Keratinocyte (primary cell): ENCODE measurements around the gene NRROS. TPM values are rescaled to one million over a fixed set of nuclear protein-coding genes. Genes with fewer than 3 reads are reported as not detected.
"Not testable (repeated sequence)": the region's sequence is repeated elsewhere in the genome, so short reads cannot be mapped to it uniquely, and the experiment has no call there.

Experiments
- DNase-seq: peaks from one replicate; pipeline ENCODE4 v3.0.0-alpha.2; 2011; ENCODE audit warnings: low read depth, missing footprints, low spot score
- FAIRE-seq: peaks from 2 replicates; lab custom pipeline; 2011; peaks lifted over from hg19 to GRCh38; lab: Jason Lieb, UNC
- H2AFZ ChIP-seq: 2 replicates; pipeline ENCODE4 v1.6.0; 2012; ENCODE audit warnings: low read length, control low read depth, inconsistent platforms; ENCODE audit not compliant: control insufficient read depth
- H3K27ac ChIP-seq: 2 replicates; pipeline ENCODE4 v1.5.1; 2011; ENCODE audit warnings: low read length; ENCODE audit not compliant: control insufficient read depth, insufficient read depth
- H3K27me3 ChIP-seq: 3 replicates; pipeline ENCODE4 v1.6.0; 2011; ENCODE audit warnings: low read length; ENCODE audit not compliant: control insufficient read depth, insufficient read depth; ENCODE audit errors: extremely low read depth
- H3K36me3 ChIP-seq, 2 experiments: 2 replicates in 1 of 2; 3 replicates in 1 of 2; pipeline ENCODE4 v1.5.1; 2011; ENCODE audit warnings: low read length in 2 of 2, mild to moderate bottlenecking in 1 of 2; ENCODE audit not compliant: control insufficient read depth in 2 of 2, insufficient read depth in 2 of 2; ENCODE audit errors: extremely low read depth in 1 of 2
- H3K4me1 ChIP-seq: 3 replicates; pipeline ENCODE4 v1.5.1; 2011; ENCODE audit warnings: low read length; ENCODE audit not compliant: control insufficient read depth, insufficient read depth; ENCODE audit errors: extremely low read depth
- H3K4me2 ChIP-seq: 3 replicates; pipeline ENCODE4 v1.6.0; 2011; ENCODE audit warnings: low read depth, low read length; ENCODE audit not compliant: control insufficient read depth, insufficient read depth; ENCODE audit errors: extremely low read depth
- H3K4me3 ChIP-seq, 3 experiments: fragments of 200-600 bp in 1 of 3; sonication (generic) in 1 of 3; 2 replicates in 2 of 3; 3 replicates in 1 of 3; pipeline ENCODE4 v1.5.1; 2011 to 2016; ENCODE audit warnings: low read length in 3 of 3, mild to moderate bottlenecking in 3 of 3, control low read depth in 2 of 3, inconsistent platforms in 1 of 3, low read depth in 1 of 3, mixed read lengths in 1 of 3, mixed run types in 1 of 3, moderate library complexity in 1 of 3; ENCODE audit not compliant: control insufficient read depth in 2 of 3, insufficient read depth in 2 of 3; ENCODE audit errors: extremely low read depth in 1 of 3
- H3K79me2 ChIP-seq: 2 replicates; pipeline ENCODE4 v1.6.0; 2012; ENCODE audit warnings: low read length; ENCODE audit not compliant: control insufficient read depth, insufficient read depth
- H3K9ac ChIP-seq: 3 replicates; pipeline ENCODE4 v1.6.0; 2011; ENCODE audit warnings: low read length; ENCODE audit not compliant: control insufficient read depth, insufficient read depth; ENCODE audit errors: extremely low read depth
- H3K9me1 ChIP-seq: 3 replicates; pipeline ENCODE4 v1.6.0; 2011; ENCODE audit warnings: low read length; ENCODE audit not compliant: control insufficient read depth, insufficient read depth; ENCODE audit errors: extremely low read depth
- H3K9me3 ChIP-seq: 2 replicates; pipeline ENCODE4 v1.5.1; 2012; ENCODE audit warnings: low read depth, low read length; ENCODE audit not compliant: control insufficient read depth
- H4K20me1 ChIP-seq: 3 replicates; pipeline ENCODE4 v1.6.0; 2011; ENCODE audit warnings: low read length; ENCODE audit not compliant: control insufficient read depth, insufficient read depth; ENCODE audit errors: extremely low read depth
- CTCF ChIP-seq, 3 experiments: IDR thresholded peaks in 1 of 3; conservative IDR thresholded peaks in 1 of 3; optimal IDR thresholded peaks in 1 of 3; 2 replicates in 2 of 3; 3 replicates in 1 of 3; pipeline versions ENCODE3 to v1.5.1; 2011; ENCODE audit warnings: low read length in 3 of 3, mild to moderate bottlenecking in 3 of 3, moderate library complexity in 2 of 3, control low read depth in 1 of 3, inconsistent platforms in 1 of 3; ENCODE audit not compliant: insufficient read depth in 2 of 3; ENCODE audit errors: extremely low read depth in 1 of 3
- EZH2 ChIP-seq: IDR thresholded peaks from one replicate; pipeline ENCODE4 v1.6.1; 2012; ENCODE audit warnings: inconsistent platforms, mild to moderate bottlenecking, low read length, moderate library complexity
- dilution Hi-C: fragments of 300-500 bp; cut with MboI; formaldehyde crosslinking; loops from one replicate; pipeline ENCODE4 v1.7.0; 2020; ENCODE audit warnings: low sequenced_read_pairs; ENCODE audit not compliant: extremely low pct_ligation_motif_present
- polyA plus RNA-seq, 5 experiments: library from polyadenylated mRNA; depleted of rRNA in 3 of 5; stranded (reverse) in 3 of 5; stranded (forward) in 1 of 5; unstranded in 1 of 5; fragments of >200 nt; gene quantifications; 1 replicate in 1 of 5; 2 replicates in 3 of 5; 3 replicates in 1 of 5; pipeline versions ENCODE4 v1.2.1 to v1.2.3, GENCODE V29; 2011 to 2012; ENCODE audit warnings: missing spikeins in 2 of 5, low read depth in 1 of 5, low replicate concordance in 1 of 5

NRROS gene
- polyA plus RNA-seq, 1 donor (not counting 4 experiments of a cell fraction or from before 2014, with no cell fraction given) = 0.03 TPM

GRCh38 chr3:196634829-196635228 lies 4.7 kb upstream of the NRROS start:
- H3K27me3 ChIP-seq = peaks cover 30% of the 10 kb centered on the region
- no peak overlapping the region for H3K4me3 ChIP-seq
- H3K9me1 ChIP-seq = no peaks in the 10 kb centered on the region
- no peak overlapping the region for H2AFZ ChIP-seq
- no peak for TF ChIP-seq CTCF (optimal IDR thresholded peaks at IDR 0.05 in 1 of 3, IDR thresholded peaks at IDR 0.05 in 1 of 3, conservative IDR thresholded peaks at IDR 0.05 in 1 of 3; ENCODE audit: extremely low read depth in 1 of 3, insufficient read depth in 2 of 3, low read length in 3 of 3)
- TF ChIP-seq EZH2 = no peak
- no peaks in the 10 kb centered on the region for H3K9me3 ChIP-seq
- dilution Hi-C loops = no loop called here
- no peak overlapping the region for H3K27ac ChIP-seq
- no peaks in the 10 kb centered on the region for H3K36me3 ChIP-seq
- FAIRE-seq (no peak), DNase-seq (no peak)
- peaks cover 14% of the 10 kb centered on the region for H3K4me1 ChIP-seq
- H3K4me2 ChIP-seq = no peak overlapping the region
- H3K79me2 ChIP-seq = no peaks in the 10 kb centered on the region
- no peak overlapping the region for H3K9ac ChIP-seq
- H4K20me1 ChIP-seq = no peaks in the 10 kb centered on the region

GRCh38 chr3:196636369-196637349 lies 2.8 kb upstream of the NRROS start:
- H3K4me3 ChIP-seq = no peak overlapping the region
- H4K20me1 ChIP-seq = no peaks in the 10 kb centered on the region
- H3K9ac ChIP-seq = no peak overlapping the region
- H2AFZ ChIP-seq = no peak overlapping the region
- no peak for DNase-seq
- no peak overlapping the region for H3K27ac ChIP-seq
- TF ChIP-seq EZH2 (no peak), CTCF (optimal IDR thresholded peaks at IDR 0.05 in 1 of 3, IDR thresholded peaks at IDR 0.05 in 1 of 3, conservative IDR thresholded peaks at IDR 0.05 in 1 of 3; ENCODE audit: extremely low read depth in 1 of 3, insufficient read depth in 2 of 3, low read length in 3 of 3) (no peak)
- no peaks in the 10 kb centered on the region for H3K9me3 ChIP-seq
- peaks cover 41% of the 10 kb centered on the region for H3K27me3 ChIP-seq
- FAIRE-seq = no peak
- dilution Hi-C loops = no loop called here
- no peaks in the 10 kb centered on the region for H3K9me1 ChIP-seq
- peaks cover 11% of the 10 kb centered on the region for H3K4me1 ChIP-seq
- no peaks in the 10 kb centered on the region for H3K79me2 ChIP-seq
- H3K4me2 ChIP-seq = no peak overlapping the region
- H3K36me3 ChIP-seq = no peaks in the 10 kb centered on the region

- H3K4me1 ChIP-seq, DNase-seq, H3K9ac ChIP-seq, dilution Hi-C loops, FAIRE-seq, H3K79me2 ChIP-seq, H4K20me1 ChIP-seq, H3K9me1 ChIP-seq, H2AFZ ChIP-seq, H3K36me3 ChIP-seq, H3K4me2 ChIP-seq, H3K4me3 ChIP-seq, H3K27ac ChIP-seq, H3K9me3 ChIP-seq: not testable (repeated sequence)
- peaks cover 41% of the 10 kb centered on the region for H3K27me3 ChIP-seq
These were observed 1.6 kb upstream of the NRROS start for GRCh38 chr3:196637941-196638340.
